HG03571 (cell line): Measurements from ENCODE around the gene ADIG.

Experiments used
- ATAC-seq: cut with Tn5 transposase; IDR thresholded peaks from one replicate; pipeline ENCODE4 v1.9.1; 2021; ENCODE audit not compliant: unreplicated experiment

The ADIG gene

DNA sequence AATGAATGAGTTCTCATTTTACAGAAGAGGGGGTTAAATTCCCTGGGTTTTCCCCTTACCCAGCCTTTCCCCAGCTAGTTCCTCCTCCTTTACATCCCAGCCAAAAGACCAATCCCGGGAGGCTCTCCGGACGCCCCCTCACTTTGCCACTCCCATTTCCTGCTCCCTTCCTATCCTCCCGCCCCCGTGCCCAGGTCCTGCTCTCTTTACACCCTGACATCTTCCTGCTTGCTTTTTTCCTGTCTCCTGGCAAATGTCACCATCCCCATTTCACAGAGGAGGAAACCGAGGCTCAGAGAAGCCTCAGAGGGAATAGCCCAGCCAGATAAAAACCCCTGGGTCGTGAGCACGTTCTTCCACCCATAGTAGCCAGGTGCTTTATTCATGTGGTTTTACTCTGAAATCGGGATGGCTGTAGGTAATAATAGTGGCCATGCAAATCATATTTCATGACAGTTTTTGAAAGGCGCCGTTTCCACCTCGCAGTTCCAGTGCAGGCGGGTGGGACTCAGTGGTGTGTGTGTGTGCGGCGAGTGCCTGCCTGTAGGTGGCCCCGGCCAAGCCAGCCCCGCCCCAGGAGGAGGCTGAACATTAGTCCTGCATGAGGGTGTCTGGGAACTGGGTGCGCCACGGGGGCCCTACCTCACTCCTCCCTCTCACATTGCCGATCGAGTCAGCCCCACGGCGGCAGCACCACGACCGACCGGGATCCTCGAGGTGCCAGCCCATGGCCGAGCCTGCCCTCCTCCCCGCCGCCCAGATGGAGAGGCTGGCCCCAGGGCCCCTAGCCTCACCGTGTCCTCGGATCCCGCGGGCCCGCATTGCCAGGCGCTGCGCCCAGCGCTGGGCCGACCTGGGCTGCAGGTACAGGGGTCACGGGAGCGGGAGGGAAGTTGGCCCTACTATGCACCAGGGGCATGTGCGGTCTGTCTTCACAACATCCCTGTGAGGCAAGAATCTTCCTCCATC is 20.5 kb downstream of the ADIG start, which contains the start of gene ARHGAP40:
Gene ARHGAP40 (plus strand): TSS at position 594 of the 969 bp plus-strand sequence.
- no peak for ATAC-seq

DNA sequence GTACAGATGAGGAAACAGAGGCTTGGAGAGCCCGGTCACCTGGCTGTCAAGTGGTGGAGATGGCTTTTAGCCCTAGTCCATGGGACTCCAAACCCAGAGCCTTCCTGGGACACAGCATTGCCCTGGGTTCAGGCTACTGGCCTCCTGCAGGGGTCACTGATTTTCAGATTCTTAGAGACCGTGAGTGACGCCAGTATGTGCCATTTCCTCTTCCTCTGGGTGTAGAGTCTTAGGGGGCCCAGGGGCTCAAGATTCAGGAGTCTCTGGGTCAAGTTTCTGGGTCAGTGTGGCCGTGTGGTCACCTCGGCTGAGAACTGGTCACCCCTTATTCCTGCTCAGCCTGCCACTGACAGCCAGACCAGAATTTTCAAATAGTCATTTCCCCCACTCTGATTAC is 21.2 kb downstream of the ADIG start:
- ATAC-seq: no peak

DNA sequence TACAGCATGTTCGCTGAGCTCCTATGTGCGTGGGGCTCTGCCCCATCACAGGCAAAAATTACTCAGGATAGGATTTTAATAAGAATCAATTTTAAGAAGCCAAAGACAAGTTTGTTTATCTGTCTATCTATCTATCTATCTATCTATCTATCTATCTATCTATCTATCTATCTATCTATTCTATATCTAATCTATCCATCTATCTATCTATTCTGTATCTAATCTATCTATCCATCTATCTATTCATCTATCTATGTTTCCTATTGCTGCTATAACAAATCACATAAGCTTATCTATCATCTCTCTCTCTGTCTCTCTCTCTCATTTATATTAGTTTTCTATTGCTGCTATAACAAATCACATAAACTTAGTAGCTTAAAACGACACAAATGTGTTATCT is 22.3 kb downstream of the ADIG start:
- ATAC-seq: no peak

DNA sequence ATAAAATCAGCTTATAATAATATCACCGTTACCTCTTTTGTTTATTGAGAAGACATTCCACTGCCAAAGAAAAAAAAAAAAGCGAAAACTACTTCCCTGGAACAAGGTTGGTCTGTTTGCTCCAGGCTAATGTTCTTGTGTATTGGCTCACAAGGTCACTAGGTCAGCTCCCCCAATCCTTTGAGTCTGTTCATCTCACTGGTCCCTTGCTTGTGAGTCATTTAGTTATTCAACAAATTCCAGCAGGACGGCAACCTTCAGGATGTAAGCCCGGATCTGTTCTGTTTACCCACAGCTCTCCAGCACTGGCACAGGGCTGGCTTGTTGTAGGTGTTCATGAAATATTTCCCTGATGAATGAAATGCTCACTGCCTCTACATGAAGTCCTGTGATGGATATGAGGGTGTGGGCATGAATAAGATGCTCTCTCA is 23.9 kb downstream of the ADIG start:
- ATAC-seq: no peak

DNA sequence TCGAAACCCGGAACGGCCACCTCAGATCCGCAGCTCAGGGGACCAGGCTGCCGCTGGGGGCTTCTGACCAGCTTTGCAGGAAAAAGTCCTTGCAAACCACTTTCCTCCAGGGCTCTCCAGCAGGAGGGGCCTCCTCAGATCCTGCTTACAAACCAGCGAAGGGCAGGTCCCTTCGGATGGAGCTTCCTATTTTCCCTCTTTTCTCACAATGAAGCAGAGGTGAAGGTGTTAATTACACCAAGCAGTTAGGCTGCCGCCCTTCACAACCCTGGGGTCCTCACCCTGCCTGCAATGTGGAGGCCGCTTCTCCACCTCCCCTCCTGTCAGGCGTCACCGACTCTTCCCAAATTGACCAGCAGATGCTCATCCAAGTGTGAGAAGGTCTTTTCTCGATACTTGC is 26.4 kb downstream of the ADIG start:
- ATAC-seq: no peak

DNA sequence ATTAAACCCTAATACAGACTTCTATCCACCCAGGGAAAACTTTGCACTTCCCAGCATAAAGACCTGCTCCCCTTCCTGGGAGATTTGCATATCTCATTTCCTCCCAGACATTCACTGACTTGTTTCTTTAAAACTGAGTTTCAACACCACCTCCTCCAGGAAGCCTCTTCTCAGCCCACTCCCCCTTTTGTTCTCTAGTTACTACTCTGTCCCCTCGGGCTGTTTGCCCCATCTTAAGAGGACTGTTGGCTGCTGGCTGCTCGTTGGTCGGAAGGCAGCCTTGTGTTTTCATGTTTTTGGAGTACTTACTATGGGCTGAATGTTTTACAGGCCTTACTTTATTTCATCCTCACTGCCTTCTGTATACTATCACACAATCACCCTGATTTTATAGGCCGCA is 27.2 kb downstream of the ADIG start:
- no peak for ATAC-seq

DNA sequence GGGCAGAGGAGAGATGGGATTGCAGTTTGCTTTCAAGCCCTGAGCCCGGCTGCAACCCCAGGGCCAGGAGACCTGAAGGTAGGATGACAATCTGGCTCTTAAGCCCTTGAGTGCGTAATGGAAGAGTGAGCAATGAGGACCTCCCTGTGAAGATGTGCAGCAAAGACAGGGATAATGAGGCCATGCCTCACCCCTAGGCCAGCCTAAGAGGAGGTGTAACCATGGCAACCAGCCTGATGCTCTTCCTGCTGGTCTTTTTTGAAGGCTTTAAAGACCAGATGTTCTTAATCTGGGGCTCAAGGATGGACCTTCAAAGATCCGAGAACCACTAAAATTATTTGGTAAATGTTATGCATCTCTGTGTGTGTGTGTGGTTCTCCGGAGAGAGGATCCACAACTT is 28.8 kb downstream of the ADIG start:
- no peak for ATAC-seq

DNA sequence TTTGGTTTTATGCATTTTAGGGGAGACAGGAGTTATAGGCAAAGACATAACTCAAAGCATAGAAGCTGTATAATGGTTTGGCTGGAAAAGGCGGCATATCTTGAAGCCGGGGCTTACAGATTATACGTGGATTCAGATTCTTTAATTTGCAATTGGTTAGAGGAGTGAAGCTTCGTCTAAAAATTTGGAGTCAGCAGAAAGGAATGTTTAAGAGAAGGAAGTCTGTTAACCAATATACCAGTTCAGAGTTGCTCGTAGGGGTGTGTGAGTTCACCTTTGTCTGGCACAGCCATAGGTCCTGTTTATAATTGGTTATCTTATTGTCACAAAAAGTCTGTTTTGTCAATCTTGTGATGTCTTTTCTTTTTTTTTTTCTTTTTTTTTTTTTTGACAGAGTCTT is 29.5 kb downstream of the ADIG start:
- no peak for ATAC-seq

DNA sequence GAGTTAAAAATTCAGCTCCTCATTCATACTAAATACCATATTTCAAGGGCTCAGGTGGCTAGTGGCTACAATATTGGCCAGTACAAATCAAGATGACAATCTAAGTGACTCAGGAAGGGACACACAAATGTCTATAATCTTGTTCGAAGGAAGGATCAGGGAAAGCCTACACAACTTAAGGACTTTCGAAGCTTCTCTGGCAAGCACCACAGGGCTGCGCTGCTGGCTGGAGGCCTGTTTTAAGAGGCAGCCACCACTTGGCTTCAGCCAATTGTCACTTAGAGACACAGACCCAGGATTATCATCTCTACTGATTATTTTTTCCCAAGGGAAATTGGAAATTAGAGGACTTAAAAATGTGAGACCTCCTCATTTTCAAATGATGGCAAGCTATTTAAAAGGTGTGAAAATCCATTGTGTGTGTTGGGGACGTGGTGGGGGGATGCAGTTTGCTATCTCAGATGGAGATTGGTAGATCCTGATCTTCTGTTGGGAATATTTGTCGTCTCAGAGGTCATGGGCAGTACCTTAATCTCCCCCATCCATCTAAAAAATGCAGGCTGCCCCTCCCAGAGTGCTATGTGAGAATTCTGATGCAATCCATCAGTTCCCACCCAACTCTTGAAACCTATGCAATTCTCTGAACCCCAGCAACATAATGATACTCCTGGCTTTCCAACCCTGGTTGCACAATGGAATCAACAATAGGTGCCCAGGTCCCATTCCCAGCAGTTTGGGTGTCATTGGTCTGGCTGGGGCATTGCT is 31.9 kb downstream of the ADIG start:
- ATAC-seq: no peak

DNA sequence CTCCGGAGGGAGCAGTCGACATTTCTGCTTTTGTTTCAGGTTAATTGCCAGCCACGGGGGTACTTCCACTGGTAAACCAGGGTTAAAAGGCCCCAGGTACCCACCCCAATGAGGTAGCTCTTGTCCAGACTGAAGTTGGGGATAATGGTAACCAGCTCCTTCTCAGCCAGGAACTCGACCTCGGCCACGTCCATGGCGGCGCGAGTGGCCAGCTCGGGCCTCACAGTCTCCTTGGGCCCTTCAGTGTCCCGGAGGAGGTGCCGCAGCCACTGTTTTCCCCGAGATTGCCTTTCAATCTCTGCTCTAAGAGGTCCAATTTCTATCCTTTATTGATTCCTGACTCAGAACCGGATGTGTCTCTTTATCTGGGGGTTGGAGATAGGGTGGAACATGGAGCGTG is 34.3 kb downstream of the ADIG start:
- ATAC-seq: no peak

DNA sequence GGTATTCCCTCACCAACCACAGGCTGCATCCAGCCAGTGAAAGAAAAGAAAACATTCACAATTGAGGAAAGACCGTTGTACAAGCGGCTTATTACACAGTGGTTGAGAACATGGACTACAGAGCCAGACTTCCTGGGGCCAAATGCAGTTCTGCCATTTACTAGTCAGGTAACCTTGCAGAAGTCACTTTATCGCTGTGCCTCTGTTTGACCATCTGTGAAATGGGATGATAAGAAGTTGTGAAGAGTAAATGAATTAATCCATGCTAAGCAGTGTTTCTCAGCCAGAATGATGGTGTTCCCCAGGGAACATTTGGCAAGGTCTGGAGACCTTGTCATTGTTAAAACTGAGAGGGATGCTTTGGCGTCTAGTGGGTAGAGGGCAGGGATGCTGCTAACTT is 35.5 kb downstream of the ADIG start:
- no peak for ATAC-seq

DNA sequence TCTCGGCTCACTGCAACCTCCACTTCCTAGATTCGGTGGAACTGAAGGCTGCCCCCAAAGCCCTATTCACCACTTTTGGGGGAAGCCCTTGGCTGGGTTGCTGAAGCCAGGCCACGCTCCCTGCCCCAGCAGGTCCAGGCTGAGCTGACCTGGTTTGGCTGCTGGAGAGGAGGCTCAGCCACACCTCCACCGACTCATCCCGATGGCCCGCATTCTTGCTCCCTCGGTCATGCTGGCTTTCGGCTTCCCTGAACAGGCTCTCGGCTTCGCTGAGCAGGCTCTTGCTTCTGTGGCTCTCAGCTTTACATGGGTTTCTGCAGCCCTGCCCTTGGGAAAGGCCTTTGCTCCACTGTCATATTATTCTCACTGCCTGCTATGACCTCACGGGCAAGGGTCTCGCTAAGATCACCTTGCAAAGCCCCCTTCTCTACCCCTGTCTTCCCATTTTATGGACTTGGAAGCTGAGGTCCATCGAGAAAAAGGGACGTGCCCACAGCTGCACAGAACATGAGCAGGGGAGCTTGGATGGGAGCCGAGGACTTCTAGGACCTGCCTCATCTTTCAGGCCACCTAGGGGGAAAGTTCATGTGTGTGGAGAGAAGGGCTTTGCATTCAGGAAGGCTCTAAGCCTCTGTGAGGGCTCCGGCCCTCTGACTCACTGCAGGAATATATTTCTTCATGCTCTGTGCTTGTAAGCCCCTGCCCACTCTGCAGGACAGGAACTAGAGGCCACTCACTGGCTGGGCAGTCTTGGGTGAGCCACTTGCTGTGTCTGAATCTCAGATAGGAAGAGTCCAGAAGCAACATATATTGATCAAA is 36.2 kb downstream of the ADIG start:
- no peak for ATAC-seq

DNA sequence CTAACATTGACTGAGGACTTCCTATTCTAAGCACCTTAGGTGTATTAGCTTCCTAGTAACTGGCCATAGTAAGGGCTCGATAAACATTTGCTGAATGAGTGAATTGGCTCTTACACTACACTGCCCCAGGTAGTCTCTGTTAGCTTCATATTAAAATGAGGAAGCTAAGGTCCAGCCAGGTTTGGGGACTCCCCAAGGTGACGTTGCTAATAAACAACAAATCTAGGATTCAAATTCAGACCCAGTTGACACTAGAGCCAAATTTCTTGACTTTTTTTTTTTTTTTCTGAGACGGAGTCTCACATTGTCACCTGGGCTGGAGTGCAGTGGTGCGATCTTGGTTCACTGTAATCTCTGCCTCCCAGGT is 36.8 kb downstream of the ADIG start:
- ATAC-seq: no peak

DNA sequence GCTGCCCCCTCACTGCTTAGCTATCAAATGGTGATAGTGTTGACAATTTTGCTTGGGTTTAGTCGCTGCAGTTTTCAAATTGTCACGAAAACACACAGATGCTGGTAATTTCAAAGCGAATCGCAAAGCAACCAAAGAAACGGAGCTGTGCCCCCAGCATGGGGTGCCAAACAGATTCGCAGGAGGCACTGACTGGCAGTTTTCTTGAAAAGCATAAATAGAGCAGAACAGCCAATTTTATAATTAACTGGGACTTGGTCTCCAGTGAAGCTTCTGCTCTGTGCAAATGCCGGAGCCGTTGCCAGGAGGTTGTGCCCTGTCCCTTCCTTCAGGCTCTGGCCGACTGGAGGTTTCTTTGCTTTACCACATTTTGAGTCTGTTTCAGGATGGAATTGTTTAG is 39.4 kb downstream of the ADIG start:
- no peak for ATAC-seq

DNA sequence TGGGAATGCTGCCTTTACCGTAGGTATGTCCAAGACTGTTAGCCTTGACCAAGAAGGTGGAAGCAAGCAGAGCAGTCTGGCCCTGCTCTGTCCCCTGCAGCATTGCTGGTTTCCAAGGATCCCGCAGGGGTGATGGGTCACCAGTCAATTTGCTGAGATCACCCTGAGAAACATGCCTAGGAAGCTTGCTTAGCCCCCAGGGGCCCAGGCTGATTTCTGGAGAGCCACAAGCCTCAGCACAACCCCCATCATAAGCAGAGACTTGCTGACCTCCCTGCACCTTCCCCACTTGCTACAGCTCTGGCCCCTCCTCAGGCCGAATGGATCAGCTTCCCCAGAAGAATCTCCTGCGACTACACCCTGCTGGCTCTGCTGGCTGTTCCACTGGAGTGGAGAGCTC is 42.1 kb downstream of the ADIG start:
- no peak for ATAC-seq

DNA sequence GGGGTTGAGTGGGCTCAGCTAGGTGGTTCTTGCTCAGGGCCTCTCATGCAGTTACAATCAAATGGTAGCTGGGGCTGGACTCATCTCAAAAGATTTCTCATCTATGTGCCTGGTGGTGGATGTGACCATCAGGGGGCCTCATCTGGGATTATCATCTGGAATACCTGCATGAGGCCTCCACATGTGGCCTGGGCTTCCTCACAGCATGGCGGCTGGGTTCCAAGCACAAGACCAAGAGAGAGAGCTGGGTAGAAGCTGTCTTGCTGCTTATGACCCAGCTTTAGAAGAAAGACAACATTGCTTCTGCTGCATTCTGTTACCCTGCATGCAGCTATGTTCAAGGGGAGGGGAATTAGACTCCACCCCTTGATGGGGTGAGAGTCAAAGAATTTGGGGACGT is 43.1 kb downstream of the ADIG start:
- no peak for ATAC-seq

DNA sequence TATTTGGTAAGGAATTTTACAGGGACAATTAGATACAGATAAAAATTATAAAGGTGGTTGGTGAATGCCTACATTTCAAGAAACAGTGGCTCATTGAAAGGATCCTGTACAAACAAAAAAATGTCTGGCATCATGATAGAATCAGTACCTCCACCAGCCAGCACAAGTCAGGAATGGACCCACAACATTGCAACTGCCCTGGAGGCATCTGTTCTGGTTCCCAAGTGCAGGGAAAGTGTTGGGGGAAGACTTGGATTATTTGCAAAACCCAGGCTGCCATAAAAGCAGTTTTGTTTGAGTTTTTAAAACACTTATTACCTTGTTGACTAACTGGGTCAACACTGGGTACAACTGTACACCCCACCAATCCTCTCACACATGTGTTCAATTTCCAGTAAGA is 44.9 kb downstream of the ADIG start:
- no peak for ATAC-seq

DNA sequence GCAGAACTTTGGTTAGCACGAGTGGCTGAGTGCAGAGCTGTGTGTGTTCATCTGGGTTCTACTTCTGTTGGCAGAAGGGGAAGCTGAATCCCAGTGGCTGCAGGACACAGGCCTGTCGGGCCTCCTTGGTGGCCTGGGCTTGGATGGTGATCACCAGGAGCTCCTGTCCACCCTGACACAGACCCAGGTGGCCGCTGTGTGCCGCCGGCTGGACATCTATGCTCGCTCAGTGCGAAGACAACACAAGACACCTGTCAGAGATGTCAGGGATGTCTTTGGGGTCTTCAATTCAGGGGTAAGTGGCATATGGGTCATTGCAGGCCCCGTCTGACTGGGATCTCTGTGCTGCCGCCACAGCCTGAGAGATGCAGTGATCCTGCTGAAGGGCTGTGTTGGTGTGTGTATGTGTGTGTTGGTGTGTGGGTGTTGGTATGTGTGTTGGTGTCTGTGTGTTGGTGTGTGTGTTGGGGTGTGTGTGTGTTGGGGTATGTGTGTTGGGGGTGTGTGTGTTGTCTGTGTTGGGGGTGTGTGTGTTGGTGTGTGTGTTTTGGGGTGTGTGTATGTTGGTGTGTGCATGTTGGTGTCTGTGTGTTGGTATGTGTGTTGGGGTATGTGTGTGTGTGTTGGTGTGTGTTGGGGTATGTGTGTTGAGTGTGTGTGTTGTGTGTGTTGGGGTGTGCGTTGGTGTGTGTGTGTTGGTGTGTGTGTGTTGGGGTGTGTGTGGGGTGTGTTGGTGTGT is 46.1 kb downstream of the ADIG start:
- ATAC-seq: no peak

DNA sequence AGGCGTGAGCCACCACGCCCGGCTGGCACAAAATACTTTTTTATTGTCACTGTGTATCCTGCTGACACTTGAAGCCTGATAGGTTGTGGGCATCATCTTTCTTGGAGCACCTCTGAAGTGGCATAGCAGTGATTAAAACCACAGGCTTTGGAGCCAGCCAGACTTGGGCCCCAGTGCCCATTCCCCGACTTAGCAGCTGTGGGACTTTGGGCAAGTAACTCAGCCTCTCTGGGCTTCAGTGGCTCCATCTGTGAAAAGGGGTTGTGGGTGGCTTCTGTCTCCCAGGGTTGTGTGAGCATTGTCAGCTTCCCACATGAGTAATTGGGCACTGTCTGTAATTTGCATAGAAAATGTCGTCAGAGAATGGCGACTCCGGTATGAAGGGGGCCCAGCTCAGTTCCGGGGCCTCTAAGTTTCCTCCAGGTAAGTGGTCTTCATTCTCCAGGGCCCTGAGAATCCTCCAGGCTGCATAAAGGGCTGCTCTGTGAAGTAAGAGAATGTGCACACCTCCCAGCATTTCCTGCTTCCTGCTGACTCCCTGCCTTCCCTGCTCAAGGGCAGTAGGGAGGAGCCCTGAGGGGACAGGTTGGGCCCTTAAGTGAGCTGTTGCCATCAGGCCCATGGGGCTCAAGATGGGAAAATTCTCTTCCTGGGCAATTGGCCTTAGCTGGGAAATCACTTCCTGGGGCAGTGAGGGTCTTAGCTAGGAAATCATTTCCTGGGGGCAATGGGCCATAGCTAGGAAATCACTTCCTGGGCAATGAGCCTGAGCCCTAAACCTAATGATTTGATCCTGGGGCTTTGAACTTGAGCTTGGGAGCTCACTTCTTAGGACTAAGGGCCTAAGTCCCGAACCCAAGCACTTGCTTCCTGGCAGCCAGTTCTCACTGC is 47.8 kb downstream of the ADIG start:
- ATAC-seq: no peak

DNA sequence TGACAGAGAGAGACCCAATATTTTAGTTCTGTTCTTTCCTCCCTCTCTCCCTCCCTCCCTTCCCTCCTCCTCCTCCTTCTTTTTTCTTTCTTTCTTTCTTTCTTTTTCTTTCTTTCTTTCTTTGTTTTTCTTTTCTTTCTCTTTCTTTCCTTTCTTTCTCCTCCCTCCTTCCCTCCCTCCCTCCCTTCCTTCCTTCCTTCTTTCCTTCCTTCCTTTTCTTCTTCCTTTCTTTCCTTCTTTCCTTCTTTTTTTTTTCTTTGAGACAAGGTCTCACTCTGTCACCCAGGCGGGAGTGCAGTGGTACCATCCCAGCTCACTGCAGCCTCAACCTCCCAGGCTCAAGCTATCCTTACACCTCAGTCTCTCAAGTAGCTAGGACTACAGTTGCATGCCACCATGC is 49.0 kb downstream of the ADIG start:
- no peak for ATAC-seq
